Activated T-cell treated with anti-CD3 and anti-CD28 coated beads for 48 hours (primary cell): ENCODE data around the gene PPT2.
"Not testable (repeated sequence)": the region's sequence is repeated elsewhere in the genome, so short reads cannot be mapped to it uniquely, and the experiment has no call there.

Experiments used
- DNase-seq: peaks from one replicate; pipeline ENCODE4 v3.0.0-alpha.2; 2020; ENCODE audit warnings: low read depth

PPT2 gene

DNA sequence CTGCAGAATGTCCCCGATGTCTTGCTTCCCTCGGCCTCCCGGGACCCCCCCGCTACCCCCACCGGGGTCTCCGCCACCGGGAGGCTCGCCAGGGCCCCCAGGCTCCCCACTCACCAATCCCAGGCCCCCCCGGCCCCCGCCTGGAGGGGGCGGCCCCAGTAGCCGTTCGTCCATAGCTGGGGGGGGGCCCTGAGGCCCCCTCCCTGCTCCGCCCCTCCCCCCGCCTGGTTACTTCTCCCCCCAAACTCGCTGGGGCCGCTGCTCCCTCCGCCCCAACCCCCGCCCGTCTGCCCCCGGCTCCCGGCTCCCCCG is 35.8 kb downstream of the PPT2 start:
- DNase-seq, result no peak

DNA sequence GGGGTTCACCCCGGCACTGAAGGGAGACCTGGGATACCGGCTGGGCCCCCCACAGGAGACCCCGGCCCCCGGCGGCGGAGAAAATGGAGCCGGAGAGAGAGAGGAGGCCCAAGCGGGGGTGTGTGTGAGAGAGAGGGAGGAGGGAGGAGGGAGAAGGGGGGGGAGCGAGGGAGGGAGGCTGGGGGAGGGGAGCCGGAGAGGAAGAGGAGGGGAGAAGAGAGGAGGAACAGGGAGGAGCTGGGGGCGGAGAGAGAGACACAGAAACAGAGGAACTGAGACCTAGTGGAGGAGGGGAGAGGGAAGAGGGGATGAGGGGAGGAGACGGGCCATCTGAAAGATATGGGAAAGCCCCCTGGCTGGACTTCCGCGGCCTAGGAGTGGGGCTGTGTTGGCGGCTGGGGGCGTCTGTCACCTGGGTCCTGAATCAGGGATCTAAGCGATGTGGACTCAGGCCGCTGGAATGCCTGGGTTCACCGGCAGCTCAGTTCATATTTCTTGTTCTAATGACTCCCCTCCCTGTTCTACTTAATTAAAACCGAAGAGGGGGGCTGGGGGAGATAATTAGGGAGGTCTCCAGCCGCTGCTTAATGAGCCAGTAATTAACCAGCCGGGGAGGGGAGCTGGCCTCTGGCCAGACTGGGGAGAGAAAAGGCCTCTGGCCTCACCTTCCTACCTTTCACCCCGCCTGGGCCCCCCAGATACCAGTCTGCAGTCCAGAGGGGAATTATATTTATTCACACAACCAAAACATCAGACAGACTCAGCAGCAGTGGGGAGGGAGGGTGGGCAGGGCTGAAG is 36.3 kb downstream of the PPT2 start, which contains the start of gene PBX2:
Gene PBX2 (minus strand): TSS at position 149 of the 798 bp plus-strand sequence. CDS start 287 bp downstream, outside the sequence.
- peak; percentile 68 for DNase-seq

DNA sequence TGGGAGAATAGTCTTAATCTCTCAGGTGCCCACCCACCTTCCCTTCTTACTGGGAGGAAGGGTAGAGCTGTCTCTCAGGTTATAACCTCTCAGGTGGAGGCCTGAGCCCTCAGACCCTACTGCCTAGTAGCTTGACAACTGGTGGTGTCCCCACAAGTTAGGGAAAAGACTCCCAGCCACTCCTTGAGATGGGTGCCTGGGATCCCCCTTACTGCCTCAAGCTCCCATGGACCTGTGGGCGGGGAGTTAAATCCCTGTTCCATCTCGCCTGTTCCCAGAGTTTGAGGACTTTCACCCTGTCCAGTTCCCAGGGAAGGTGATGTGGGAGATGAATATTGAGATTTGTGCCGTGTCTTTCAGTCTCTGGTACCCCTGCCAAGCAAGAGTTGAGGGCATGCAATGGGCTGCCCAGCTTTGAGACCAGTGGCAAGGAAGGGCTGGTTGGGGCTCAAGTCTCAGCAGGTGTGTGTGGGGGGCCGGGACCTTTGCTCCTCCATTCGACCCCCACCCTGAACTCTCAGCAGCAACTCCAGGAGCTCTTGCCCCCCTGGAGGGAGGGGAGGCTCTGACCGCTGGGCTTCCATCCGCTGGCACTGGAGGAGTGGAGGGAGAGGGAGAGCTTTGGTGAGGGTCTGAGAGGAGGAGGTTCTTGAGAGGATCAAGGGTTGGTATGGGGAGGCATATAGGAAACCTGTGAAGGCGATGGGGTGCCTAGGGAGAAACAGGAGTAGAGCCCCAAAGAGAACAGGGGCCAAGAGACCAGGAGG is 37.2 kb downstream of the PPT2 start:
- no peak for DNase-seq

DNA sequence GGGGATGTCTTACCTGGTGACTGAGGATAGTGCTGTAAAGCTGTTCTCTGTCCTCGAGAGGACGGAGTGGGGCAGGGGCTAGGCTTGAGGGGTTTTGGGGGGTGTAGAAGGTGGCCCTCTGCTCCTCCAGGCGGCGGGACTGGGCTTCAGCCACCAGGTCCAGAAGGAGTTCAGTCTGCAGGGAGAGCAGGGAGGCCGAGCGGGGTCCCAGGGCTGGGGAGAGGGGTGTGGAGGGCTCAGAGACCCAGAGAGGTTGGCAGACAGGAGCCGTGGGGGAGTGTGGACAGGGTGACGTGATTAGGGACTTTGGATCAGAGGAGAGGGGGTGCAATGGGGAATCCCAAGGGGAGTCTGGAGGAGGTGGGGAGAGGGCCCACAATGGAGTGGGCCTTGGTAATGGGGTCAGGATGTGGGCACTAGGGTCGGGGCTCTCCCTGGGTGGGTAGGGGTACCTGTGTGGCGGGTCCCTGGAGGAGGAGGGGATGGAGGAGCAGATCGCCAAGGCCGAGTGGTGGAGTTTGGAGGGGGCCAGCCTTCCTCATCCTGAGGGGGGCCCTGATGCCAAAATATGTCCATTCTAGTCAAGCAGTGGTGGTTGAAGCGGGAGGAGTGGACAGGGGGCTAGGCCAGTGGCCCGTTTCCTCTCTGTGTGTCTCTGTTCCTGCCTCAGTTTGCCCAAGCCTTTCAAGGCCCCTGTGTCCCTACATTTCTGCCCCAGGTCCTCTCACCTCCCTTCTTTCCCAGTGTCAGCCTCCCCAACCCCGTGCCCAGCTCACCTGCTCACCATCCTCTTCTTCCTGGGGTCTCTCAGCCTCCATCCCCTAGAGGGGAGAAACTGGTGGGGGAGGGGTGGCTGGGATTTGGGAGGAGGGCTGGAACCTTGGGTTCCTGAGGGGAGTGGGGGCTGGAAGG is 38.0 kb downstream of the PPT2 start:
- DNase-seq, result no peak

DNA sequence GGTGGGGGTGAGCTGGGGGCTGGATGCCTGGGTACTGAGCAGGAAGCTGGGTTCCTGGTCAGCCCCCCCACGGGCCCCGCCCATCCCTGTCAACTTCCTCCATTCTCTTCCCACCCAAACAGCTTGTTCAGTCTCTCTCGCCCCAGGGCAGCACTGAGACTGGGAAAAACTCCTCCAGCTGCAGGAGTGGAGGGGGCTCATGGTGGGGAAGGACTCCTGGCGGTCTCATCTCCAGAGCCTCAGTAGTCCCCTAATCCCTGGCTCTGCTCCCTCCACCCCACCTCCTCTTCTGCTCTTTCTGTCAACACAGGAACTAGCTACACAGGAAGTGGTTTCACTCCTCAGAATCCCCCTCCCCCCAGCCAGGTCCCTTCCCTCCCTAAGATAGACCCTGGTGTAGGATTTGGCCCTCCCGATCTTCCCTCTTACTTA is 38.7 kb downstream of the PPT2 start, which contains the start of gene GPSM3:
Gene GPSM3 (minus strand): TSS at position 36 of the 432 bp plus-strand sequence. CDS start 130 bp downstream, outside the sequence.
- no peak for DNase-seq

DNA sequence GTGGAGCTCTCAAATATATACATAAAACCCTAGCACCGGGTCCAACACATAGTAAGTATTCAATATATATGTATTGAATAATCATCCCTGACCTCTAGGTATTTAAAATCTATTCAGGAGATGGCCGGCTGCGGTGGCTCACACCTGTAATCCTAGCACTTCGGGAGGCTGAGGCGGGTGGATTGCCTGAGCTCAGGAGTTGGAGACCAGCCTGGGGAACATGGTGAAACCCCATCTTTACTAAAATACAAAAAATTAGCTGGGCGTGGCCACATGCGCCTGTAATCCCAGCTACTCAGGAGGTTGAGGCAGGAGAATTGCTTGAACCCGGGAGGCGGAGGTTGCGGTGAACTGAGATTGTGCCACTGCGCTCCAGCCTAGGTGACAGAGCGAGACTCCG is 39.2 kb downstream of the PPT2 start:
- not testable (repeated sequence) for DNase-seq

DNA sequence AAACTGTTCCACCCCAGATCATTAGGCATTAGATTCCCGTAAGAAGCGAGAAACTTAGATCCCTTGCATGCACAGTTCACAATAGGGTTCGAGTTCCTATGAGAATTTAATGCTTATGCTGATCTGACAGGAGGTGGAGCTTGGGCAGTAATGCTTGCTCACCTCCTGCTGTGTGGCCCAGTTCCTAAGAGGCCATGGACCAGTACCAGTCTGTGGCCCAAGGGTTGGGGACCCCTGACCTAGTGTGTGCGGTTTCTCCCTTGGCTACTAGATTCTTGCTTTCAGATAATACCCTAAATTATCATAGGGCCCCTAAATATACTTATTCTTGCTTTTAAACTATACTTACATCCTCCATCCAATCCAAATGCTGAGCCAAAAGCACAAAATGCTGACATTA is 40.4 kb downstream of the PPT2 start:
- no peak for DNase-seq

DNA sequence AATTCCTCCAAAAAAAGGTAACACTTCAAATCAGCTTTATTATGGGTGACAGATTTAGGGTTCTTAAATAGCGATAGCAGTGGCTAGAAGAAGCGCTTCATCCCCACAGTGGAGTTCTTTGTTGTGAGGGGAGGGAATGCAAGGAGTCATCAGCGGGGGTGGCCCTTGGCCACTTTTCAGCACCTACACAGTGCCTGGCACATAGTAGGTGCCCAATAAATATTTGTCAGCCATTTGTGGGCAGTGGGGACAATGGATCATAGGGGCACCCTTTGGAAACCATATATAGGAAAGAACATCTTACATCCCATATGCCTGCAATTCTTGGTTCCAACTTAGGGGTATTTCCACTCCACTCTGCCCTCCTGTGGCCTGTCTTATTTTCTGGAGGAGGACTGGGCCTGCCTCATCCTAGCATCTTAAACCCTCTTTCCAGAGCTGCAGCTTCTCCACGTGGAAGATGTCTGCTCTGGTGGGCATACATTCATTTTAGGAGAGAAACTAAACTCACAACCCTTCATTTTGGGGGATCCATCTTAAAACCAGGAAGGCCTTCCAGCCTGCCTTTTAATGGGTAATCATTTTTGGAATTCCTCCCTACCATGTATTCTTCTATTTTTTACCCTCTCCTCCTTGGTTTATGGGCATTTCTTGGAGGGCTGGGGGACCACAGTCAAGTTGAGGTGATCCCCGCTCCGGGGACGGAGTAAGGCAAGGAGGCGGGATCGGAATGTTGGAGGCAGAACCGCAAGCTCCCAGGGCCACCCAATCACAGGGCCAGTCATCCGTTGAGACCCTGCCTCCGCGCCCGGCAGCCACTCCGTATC is 41.1 kb downstream of the PPT2 start:
- DNase-seq, result no peak

DNA sequence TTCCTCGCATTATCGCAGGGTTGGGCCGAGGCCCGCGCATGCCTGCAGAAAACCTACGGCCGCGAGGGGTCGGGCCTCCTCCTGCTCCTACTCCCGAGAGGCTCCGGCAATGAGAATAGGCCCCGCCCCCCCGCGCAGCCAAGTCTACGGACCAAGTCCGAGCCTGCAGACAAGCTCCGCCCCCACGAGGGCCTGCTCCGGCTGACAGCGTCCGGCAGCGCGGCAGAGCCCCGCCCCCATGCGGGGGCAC is 41.6 kb downstream of the PPT2 start:
- peak; percentile 100 for DNase-seq

DNA sequence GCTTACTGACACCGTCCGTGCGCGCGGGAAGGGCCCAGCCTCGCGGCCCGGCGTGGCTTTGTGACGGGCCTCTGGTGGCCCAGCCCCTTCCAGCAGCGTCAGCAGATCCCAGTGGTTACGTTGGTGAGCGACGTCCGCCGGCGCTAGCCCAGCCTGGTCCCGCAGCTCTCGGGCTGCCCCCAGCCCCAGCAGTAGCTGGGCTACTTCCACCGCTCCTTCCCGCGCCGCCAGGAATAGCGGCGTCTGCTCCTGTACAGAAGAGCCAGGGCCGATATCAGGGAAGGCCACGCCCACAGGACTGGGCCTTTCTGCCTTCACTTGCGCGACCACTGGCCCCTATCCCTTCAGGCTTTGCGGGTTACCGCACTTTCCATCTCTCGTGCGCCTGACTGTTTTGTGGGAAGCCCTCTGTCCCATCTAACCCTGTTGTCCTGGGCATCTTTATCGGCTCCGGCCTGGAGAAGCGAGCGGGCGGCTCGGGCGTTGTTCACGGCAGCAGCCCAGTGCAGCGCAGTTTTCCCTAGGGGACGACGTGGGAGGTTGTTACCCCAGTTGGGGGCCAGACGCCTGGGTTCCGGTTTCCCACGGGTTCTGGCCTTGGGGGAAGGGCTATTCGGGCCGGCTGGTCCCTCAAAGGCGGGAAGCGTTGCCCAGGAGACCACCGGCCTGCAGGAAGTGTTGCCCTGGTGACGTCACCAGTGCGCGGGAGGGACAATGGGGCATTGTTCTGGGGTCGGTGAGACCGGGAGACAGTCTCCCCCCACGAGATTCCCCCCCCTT is 42.2 kb downstream of the PPT2 start:
- DNase-seq, result peak; percentile 63

DNA sequence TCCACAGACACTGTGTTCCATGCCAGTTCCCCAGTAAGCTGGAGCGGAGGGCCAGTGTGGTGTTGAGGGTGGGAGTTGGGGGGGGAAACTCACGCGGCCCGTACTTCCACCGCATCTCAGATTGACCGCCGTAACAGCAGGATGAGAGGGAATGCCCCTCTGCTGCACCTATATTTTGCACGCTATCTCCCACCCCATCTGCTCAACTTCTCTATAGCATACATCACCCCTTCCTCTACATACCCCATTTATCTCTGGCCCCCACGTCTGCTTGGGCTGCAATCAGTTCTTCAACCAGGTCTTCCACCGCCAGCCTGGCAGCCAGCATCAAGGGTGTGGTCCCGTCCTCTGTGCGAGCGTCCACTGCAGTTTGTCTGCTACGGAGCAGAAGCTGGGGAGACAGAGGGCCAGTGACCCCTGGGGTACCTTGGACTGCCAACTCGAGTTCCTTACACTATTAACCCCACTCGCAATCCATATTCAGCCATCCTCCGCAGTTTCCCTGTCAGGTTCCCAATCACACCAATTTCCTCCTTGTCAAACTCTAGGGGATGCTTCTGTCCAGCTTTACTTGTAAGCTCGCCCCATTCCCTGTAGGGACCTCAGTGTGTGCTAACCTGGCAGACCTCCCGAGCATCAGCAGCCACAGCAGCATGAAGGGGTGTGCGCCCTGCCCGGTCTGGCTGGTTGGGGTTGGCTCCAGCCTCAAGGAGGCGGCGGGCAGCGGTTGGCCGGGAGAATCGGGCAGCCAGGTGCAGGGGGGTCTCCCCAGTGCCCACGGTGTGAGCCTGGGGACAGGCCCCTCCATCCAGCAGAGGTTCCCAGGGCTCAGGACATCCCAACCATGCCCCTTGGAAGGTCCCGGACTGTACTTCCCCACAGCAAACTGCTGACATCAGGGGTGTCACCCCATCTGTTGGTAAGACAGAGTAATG is 43.0 kb downstream of the PPT2 start:
- no peak for DNase-seq

DNA sequence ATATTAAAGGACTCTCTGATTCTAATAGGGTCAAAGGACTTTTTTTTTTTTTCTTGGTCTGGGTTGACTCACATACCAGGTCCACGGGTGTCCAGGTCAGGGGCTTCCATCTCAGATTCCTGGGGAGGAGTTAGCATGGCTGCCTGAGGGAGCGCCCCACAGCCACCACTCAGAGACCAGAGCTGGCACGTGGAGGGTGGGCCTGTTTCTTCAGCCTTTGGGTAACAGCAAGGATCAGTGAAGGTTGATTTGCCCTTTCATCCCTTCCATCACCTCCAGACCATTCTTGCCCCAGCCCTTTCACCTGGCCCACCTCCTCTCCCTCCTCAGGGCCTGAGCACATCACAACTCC is 44.4 kb downstream of the PPT2 start:
- DNase-seq, result no peak

DNA sequence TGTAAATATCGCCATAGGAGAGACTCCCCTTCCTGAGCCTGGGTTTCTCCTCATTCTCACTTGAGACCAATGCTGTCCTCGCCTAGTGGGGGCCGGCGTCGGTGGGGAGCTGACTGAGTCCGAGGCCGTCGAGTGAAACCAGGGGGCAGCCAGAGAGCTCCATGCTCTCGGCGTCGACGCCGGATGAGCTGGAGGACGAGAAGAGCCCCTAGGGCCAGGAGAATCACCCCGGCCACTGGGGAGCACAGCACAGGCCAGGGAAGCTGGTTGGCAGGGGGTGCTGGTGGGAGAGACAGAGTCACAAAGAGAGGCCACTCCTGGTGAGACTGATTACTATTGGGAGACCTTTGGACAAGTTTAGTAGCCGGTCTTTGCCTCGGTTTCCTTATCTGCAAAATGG is 44.9 kb downstream of the PPT2 start:
- no peak for DNase-seq

DNA sequence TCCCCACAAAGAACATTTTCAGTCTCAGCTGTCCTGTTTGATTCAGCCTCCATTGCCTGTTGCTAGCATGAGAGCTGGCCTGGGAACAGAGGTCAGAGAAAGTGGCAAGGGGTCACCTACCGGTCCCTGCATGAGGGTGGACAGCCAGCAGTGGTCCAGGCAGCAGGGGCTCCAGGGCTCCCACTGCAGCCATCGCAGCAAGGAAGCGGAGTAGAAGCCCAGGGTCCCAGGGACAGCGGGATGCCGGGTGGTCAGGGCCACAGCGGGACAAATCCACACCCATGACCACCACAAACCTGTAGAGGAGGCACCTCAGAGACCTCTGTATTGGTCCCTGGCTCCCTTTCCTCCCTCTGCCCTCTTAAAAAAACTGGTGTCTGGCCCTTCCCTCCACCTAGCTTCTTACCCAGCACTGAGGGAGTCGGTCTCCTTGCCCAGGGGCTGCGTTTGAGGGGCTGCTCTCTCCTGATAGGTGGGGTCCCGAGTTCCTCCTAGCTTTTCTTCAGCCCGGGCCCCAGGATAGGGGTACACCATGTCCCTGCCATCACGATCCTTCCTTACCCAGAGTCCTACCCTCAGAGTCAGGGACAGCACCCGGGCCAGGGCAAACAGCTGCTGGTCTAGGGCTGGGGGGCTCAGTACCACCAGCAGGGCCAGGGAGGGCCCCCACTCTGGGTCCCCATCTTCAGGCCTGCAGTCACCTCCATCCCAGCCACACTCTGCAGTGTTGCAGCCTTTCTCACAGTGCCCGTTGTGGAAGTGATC is 47.0 kb downstream of the PPT2 start:
- no peak for DNase-seq

DNA sequence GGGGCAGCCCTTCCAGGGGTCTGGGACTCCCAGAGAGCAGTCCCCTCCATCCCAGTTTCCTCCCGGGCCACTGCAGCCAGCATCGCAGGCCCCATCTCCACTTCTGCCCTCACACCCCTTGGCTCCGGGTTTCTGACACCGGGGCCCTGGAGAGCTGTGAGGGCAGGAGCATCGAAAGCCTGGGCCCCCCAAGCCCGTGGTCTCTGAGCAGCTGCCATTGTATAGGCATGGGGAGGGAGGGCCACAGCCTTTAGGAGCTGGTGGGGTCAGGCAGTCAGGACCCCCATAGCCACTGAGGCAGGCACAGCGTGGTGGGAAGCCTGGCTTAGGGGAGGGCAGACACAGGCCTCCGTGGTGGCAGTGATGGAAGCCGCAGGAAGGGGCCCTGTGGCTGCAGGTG is 48.2 kb downstream of the PPT2 start:
- no peak for DNase-seq

DNA sequence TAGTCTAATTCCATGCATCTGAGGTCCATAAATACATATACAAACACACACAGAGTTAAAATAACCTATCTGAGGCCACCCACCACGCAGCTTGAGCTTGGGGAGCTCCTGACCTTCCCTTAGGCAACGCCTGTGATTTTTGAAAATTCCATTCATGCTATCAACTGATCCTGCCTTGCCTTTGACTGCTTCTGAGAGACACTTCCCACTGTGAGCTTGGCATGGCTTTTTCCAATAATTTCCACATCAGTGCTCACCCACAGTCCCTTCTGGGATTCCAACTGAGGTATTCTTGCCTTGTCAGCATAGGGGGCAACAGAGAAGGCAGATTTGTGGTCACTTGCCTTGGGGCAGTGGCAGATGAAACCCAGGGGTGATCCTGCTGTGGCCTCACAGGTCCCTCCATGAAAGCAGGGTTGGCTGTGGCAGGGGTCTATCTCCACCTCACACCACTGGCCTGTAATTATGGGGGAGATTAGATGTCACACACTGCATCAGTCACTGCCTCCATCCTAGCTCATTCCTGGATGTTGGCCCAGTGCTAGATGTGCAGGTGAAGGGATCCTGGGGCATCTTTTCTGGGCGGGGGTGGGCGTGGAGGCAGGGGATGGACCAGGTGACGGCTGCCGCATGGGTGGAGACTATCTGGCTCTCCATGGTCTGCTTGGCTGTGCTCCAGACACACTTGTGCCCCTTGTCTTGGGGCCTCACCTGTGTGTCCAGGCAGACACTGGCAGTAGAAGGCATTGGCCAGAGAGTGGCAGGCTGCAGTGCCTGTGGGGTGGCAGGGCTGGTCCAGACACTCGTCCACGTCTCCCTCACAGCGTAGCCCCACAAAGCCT is 49.7 kb downstream of the PPT2 start:
- DNase-seq, result no peak

DNA sequence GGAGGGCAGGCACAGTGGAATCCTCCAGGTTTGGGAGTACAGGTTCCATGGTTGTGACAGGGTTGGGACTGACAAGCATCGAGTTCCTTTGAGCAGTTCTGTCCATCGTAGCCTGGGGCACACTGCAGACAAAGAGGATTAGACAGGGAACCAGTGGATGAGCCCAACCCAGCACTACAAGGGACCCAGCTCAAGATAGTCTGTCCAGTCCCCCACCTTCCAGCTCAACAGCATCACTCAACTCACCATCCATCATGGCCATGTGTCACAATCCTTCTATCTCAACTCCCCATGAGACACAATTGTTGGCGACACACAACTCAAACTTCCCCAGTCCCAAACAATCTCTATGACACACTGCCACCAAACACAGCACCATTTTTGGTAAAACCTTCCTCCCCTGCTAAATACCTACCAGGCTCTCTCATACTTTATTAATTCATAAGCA is 50.4 kb downstream of the PPT2 start:
- no peak for DNase-seq

DNA sequence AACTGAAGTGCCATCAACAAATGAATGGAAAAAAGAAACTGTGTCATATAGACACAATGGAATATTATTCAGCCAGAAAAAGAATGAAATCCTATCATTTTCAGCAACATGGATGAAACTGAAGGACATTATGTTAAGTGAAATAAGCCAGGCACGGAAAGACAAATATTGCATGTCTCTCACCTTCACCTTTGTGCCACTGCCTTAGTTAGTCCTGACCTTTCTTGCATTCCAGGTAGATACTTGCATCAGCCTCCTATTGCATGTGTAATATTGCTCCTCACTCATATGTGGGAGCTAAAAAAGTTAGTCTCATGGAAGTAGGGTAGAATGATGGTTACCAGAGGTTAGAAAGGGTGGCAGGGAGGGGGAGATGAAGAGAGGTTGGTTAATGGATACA is 55.1 kb downstream of the PPT2 start:
- no peak for DNase-seq
